NT2/D1 (cell line): ENCODE data around the gene ALDH7A1.

Experiments
- SUZ12 ChIP-seq: IDR thresholded peaks from 2 replicates; pipeline ENCODE4 v1.6.1; 2011; ENCODE audit not compliant: insufficient read length, insufficient read depth; ENCODE audit errors: extremely low read depth
- YY1 ChIP-seq: IDR thresholded peaks from 2 replicates; pipeline ENCODE4 v1.6.1; 2011; ENCODE audit not compliant: insufficient read length, insufficient read depth
- ZNF274 ChIP-seq: IDR thresholded peaks from 2 replicates; pipeline ENCODE4 v1.6.1; 2011; ENCODE audit warnings: mild to moderate bottlenecking, low read depth, low read length

DNA sequence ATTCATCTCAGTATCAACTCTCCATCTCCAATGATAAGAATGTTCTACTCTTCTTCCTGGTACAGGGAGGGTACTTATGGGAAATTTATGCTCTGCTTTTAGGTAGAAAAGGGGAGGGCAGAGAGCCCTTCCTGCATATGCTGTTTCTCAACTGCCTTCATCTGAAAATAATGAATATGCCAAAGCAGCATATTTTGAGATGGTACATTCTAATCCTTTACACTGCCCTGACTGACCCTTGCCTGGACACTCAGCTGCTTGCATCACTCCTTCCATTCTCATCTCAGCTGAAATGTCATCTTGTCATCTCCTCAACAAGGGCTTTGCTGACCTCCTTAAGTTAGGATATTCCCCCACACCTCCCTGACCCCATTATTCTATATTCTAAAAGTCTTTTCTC lies 68.5 kb downstream of the ALDH7A1 start:
- TF ChIP-seq YY1 (no peak), ZNF274 (no peak), SUZ12 (no peak)
